Hematopoietic multipotent progenitor cell treated with erythropoietin and hydrocortisone succinate and interleukin-3 and kit ligand, for 6 days (in vitro differentiated cells): ENCODE results near the gene SUGCT.

Experiments
- DNase-seq: peaks from one replicate; pipeline ENCODE4 v3.0.0-alpha.2; 2015

Gene SUGCT

DNA sequence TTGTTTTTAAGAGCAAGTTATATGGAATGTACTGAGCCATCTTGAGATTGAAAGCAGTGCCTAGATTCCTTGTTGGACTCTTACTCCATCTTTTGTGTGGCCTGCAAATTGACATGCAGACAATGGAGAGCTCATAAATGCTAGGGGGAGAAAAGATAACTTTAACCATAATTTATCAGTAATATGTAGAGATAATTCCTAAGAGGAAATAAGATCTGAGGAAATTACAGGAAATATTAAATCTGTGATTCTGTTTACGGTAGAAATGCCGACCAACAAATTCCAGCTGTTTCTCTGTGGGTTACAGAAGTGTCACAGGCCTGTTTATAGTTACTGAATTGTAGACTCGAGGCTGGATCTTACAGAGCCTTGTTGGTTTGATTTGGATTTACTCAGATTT lies 348.0 kb downstream of the SUGCT start:
- no peak for DNase-seq

DNA sequence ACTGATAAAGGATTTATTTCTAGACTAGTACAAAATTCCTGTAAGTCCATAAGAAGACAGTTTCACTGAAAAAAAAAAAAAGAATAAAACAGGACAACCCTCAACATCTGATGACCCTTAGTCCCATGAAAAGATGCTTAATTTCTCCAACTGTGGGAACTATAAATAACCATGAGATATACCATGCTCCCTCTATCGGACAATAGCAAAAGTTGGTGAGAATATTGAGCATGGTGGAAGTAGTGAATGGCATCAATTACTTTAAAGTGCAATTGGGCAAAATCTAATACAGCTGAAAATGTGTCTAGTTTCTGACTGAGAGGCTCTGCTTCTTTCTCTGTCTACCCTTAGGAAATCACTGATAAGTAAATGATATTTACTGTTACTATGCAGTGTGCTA lies 348.8 kb downstream of the SUGCT start:
- DNase-seq: no peak

DNA sequence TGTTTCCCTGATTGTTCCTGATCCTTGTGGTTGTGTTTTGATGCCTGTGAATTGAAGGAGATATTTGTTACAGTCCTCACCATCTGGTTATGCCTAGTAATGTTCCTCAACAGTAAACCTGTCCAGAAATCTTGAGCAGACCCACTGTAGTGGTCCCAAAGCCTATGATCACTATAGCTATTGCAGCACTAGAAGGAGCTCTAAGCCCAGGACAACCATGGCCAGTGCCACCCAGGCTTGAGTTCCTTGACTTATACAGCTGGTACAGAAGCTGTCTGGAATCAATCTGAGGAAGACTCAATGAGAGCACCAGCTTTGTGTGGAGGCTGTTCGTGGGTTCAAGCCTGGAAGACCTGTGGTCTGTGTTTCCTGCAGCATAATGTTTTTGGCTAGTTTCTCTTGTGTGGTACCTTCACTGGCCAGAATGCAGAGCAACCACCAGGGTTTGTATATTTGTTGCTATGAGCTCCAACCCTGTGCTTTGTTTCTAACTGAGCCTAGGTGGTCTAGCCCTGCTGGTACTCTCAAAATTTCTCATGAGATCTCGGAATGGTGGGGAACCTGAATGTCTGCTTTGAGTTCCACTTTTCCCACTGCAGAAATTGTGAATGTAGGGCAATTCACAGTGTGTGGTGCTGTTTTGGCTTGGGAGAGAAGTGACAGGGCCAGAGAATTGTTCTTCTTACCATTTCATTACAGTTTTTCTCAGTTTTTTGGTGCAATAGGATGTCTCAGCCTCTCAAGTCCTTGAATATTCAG lies 355.2 kb downstream of the SUGCT start:
- peak; percentile 11 for DNase-seq

DNA sequence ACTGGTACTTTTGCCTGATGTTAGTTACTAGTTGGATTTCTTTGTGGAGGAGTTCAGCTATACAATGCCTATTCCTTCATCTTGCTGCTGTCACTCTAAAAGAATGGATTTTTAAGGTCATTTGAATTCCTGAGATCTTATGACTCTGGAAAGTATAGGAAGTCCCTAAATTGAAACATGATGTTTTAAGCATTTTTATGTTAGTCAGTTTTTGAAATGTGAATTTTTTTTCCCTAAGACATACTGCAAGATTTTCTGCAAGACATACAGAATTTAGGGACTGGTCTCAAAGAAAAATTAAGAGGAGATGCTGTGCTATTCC lies 355.8 kb downstream of the SUGCT start:
- no peak for DNase-seq

DNA sequence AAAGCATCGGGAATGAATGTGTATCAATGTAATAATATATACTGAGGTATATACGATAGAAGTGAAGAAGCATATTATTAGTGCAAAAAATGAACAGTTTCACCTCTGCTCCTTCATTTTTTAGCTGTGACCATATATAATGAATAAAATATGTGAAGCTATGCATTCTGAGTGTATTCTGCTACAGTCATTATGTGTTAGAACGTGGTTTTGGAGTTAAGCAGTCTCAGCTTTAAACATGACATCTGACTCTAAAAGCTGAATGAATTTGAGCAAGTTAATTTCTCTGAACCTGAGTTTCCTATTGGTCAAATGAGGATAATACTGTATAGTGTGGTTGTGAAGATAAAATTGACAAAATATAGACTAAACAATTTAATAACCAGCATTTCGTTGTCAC lies 358.1 kb downstream of the SUGCT start:
- DNase-seq: no peak

DNA sequence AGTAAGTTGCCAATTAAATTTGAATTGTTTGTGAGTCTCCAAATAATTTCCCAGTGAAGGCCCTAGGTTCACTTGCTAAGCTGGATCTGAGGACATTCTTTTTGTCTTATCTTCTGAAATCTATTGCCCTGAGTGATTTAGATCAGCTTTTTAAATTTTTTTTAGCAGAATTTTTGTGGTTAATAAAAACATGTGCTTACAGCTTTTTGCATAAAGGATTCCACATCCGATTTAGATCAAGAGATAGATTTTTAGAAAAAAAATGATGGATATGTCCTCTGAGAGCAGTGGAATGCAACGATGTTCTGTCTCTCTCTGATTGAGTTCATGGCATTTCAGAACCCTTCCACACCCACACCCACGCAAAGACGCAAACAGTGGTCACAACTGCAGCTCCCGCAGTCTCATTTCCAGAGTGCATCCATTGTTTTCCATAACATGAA lies 358.8 kb downstream of the SUGCT start:
- DNase-seq: no peak

DNA sequence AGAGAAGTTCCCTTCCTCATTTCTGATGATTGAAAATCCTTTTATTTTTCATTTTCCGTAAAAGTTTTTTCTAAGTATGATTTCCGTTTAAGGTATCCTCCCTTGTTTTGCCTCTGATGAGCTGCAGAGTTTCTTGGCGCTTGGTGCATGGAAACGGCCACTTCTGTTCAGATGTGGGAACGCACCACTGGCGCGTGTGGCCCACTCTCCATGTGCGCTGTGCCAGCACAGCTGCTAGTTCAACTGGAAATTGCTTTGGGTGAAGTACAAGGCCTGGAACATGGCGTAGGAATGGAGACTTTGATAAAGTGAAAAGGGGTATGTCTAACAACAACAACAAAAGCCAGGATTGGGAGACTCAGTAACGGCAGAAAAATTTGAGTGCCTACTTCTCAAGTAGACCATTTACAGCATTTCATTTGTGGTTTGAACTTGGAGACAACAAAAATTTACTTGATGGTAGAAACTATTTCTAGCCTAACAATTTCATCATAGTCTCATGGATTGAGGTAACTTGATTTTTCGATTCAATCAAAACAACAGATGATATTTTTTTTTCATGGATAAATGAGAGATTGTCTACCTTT lies 364.2 kb downstream of the SUGCT start:
- no peak for DNase-seq

DNA sequence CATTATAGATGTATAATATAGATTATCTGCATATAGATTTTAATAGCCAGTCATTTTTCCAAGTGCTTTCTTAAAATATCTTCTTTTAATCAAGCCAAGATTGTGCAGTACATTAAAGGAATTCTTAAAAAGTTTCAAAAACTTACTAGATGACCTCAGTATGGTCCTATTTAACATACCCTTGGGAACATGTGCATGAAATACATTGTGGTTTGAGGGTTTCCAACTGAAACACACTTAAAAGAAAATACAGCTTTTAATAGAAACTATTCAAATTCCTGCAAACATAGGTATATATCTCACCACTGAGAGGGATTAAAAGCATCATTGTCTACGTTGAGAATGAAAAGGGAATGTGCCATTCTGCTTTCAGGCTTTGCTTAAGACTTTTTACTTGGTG lies 364.9 kb downstream of the SUGCT start:
- no peak for DNase-seq

DNA sequence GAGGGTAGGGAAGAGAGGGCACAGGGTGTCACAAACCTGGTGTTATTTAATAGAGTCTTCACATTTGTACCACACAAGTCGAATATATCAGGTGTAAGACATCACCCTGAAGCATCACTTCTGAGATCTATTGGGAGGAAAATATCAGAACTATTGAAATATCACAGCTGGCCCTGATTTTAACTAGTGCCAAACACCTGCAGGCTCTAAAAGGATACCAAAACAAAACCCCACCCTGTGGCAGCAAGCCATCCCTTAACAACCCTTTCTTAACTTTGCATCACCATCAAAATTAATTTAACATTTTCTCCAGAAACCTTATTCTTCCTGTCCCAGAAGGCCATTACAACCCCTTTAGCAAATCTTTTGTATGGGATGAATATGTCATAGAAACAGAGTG lies 365.4 kb downstream of the SUGCT start:
- DNase-seq: no peak

DNA sequence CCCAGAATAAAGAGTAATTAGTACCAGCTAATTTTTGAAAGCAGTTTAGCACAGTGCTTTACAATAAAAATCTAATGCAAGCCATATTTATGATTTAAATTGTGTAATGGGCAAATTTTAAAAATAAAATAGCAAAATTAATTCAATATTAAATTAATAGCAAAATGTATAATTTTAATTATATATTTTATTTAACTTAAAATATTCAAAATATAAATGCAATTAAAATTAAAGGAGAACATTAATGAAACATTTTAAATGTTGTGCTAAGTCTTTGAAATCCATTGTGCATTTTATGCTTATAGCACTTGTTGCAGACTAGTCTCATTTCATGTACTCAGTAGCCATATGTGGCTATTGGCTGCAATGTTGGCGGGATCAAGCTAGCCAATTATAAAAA lies 367.6 kb downstream of the SUGCT start:
- no peak for DNase-seq

DNA sequence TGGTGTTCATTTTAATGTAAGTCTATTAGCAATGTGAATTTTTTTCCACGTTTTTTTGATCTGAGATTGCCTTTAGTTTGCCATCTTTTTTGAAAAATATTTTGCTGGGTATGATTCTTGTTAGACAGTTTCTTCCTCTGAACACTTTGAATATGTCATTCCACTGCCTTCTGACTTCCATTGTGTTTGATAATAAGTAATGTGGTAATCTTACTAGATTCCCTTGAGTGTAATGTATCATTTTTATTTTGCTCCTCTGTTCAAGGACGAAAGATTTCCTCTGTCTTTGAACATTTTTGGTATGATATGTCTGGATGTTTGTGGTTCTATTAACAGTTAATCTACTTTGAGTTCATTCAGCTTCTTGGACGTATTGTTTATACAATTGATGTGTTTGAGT lies 371.4 kb downstream of the SUGCT start:
- no peak for DNase-seq

DNA sequence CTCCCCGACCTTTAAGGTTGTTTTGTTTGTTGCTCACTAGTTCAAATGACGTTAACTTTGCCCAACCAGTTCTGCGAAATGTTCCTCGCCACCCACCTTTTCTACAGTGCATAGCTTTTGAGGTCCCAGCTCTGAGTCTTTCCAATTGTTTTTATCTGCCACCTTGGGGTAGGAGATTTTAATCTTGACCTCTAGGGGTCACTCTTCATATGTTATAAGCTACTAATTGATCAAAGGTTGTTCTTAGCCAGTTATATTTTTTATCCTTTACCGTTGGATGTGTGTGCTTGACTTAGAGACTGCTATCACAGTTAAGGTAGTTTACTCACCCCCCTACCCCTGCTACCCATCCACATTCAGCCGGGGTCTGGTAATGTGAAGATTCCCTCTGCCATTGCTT lies 372.4 kb downstream of the SUGCT start:
- DNase-seq: peak; percentile 50

DNA sequence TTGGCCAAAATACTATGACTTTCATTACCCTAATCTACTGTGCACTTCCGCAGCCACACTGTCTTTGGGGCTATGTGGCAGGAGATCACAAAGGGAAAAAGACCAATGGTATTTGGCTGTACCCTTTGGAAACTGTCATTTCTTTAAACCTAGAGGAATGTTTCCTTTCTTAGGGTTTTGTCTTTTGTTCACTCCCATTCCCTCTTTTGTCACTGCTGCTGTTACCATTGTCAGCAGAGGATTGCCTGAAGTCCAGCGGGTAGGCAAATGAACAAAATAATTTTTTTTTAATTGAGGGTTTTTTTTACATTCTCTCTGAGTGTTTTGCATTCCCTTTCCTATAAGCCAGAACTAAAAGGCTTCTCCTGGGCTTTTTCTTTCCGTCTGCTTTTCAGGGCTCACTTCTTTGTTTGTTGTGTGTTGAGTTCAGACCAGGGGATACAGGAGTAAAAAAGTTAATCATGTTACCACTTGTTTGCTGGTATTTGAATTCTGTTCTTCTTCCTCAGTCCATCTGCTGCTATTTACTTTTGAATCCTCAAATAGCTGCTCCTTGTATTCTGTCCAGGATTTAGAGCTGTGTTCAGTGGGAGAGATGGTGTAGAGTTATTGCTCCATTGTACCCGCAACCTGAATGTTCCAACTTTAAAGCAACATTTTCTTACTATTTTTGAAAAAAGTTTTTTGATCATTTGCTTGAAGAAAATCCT lies 374.6 kb downstream of the SUGCT start:
- DNase-seq: no peak

DNA sequence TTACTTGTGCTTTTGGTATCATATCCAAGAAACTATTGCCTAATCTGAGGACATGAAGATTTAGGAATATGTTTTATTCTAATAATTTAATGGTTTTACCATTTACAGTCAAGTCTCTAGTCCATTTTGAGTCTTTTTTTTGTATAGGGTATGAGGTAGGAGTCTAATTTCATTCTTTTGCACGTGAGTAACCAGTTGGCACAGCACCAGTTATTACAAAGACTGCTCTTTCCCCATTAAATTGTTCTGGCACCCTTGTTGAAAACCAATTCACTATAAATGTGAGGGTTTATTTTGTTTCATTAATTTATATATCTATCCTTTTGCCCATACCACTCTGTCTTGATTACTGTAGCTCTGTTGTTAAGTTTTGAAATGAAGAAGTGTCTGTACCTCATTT lies 381.6 kb downstream of the SUGCT start:
- DNase-seq: no peak

DNA sequence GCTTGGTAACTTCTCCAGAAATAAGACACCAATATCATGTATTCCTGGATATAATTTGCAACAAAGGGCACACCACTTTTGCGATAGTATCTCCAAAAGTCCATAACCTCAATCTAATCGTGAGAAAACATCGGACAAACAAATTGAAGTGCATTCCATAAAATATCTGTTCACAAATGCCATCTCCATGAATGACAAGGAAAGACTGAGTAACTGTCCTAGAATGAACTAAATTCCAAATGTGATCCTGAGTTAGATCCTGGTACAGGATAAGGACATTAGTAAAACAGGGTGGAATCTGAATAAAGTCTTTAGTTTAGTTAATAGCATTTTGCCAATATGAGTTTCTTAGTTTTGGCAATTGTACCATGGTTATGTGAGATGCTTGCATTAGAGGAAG lies 384.2 kb downstream of the SUGCT start:
- DNase-seq: no peak

DNA sequence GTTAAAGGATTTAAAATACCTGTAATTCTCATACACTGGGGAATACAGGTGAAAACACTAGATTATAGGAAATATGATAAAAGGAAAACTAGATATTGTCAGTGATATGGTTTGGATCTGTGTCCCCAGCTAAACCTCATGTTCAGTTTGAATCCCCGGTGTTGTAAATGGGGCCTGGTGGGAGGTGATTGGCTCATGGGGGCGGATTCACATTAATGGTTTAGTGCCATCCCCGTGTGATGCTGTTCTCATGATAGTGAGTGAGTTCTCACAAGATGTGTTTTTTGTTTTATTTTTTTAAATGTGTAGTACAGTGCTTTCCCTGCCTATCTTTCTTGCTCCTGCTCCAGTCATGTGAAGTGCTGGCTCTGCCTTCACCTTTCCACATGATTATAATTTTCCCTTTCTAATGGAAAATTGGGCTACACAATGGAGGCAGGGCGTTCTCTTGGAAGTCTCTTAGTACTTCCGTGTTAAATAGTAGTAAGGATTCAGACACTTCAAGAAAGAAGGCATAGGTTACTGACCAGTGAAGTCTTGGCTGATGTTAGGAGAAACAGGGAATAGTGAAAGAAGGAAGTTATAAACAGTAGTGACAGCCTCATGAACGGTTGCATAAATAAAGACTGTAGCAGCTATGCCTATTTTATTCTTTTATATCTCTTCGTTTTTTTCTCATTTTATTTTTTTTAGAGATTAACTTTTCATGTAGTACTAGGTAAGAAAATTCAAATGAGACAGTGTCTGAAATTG lies 386.4 kb downstream of the SUGCT start:
- no peak for DNase-seq

DNA sequence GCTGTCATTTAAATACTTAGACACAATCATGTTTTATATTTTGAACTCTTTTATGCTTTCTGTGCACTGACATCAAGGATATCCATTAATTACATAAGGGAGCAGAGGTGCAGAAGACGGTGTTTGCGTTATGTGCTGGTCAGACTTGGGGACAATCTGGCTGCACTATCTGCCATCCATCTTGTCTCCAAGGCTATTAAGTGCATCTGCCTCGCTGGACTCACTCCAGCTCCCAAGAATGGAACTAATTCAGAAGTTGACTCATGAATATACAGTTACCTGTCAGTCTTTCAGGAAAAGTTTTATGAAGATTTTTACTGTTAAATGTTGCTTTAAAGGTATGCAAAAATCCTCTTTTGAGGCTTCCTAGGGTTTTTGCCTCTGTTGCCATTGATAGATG lies 391.0 kb downstream of the SUGCT start:
- DNase-seq: no peak

DNA sequence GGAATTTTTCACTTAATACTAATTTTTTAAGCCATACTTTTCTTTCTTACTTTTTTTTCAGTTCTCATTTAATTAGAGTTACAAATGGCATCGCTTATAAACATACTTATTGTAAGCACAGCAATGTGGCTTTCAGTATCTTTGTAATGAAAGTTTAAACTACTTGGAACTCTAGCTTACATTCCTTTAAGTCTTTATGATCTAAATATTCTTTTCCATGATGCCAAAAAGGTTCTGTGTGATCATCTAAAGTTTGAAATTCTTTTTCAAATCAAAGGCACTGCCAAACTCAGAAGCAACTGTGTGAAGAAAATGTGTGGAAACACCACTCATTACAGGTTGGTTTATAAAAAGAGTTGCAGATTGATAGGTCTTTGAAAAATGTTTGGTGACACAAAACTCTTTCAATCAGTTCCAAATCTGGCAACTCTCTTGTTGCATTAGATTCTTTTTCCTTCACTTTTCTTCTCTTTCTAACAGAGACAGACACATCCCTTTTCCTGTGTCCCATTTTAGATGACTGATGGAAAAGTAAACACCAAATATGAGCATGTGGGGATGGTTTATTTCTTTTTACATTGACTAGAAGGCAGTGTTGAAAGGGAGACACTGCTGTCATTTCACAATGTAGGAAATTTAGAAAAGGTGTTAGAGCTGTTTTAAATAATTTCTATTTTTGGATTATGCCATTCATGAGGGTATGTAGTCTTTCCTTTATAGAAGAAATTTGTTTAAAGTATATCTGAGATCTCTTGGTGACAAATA lies 392.3 kb downstream of the SUGCT start:
- DNase-seq: no peak

DNA sequence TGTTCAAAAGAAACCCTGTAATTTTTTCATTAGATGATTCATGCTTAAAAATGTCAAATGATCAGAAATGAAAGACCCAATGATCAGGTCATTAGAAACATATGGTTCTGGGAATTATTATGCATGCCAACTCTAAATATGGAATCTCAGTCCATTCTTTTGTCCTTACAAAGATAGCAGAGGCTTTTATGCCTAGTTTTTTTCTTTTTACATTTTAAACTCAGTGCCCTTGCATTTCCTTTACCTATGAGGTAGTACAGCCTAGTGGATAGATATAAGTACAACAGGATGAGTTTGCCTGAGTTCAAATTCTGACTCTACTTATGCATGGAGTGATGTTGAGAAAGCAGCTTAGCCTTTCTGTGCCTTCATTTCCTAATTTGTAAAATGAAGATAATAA lies 392.9 kb downstream of the SUGCT start:
- no peak for DNase-seq

DNA sequence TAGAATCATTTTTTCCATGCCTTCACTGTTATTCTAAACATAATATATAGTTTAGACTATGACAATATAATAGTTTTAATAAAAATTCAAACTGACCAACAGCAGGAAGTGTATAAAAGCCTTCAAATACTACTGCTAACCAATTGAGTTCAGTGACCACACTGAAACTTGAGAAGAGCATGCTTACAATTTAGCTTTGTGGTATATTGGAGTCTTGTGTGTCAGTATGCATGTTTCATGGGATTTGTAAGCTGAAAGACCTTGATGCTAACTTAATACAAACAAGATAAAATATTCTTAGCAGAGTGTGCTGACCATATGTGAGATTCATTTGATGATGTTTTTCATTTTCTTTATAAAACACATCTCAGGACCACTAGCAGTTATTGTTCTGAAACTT lies 395.5 kb downstream of the SUGCT start:
- no peak for DNase-seq

DNA sequence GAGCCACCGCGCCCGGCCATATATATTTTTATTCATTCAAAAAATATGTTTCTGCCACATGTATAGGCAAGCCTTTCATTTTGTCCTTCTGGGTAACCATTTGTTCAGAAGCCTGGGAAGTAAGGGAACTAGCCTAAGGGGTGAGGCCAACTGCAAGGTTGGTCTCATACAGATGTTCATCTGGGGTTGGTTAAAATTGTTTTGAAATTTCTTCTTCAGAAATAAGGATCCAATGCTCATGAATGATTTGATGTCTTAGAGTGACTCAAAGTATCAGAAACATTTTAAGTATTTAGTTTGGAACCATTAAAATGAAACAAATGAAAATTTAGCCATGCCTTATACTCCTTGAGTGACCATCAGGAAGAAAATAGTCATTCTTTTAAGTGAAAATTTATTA lies 397.2 kb downstream of the SUGCT start:
- no peak for DNase-seq

DNA sequence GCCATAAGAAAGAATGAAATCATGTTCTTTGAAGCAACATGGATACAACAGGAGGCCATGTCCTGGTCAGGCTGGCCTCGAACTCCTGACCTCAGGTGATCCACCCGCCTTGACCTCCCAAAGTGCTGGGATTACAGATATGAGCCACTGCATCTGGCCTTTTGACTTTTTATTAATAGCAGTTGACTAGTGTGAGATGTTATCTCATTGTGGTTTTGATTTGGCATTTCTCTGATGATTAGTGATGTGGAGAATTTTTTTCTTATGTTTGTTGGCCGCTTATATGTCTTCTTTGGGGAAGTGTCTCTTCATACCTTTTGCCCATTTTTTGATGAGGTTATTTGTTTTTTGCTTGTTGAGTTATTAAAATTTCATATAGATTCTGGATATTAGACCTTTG lies 400.9 kb downstream of the SUGCT start:
- DNase-seq: no peak

DNA sequence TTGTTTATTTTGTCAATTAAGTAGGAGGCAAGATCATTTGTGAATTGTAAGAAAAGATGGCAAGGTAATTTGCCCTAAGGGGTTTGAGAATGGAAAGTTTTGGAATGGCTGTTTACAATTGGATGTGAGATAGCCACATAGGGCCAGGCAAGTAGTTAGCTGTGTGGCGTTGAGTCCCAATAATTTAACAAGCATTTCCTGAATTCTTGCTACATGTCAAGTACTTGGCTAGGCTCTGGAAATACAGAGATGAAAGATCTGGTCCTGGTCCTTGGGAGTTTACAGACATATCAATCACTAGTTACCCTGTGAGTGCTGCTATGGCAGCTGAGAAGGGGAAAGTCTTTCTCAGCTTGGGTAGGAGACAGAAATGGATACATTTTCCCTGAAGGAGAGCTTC lies 401.6 kb downstream of the SUGCT start:
- DNase-seq: no peak
